ENCODE data around the gene TSHZ3. TPM values are rescaled to one million over a fixed set of nuclear protein-coding genes. Genes with fewer than 3 reads are reported as not detected.

TSHZ3 gene
- polyA plus RNA-seq, 1 experiment: 10.9 TPM

DNA sequence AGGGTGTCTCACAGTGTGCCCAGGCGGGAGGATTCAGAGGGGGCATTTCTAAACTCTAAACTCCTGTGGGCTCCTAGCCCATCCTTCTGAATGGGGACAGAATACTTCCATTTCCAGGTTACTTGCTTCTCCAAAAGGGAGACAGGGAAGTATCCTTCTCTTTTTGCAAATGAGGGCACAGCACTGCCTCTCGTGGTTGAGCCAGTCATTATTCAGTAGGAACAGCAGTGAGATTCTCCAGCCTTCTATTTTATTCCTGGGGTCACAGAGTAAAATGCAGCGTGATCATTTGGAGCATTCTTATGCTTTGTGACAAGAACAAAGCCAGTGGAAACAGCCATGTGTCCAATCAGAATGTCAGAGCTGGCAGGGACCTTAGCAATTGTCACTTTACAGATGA is 15.7 kb upstream of the TSHZ3 start:
- H3K4me3 ChIP-seq (ENCODE audit: low read depth, low read length): no peak overlapping the region
- TF ChIP-seq, protein P1, sequence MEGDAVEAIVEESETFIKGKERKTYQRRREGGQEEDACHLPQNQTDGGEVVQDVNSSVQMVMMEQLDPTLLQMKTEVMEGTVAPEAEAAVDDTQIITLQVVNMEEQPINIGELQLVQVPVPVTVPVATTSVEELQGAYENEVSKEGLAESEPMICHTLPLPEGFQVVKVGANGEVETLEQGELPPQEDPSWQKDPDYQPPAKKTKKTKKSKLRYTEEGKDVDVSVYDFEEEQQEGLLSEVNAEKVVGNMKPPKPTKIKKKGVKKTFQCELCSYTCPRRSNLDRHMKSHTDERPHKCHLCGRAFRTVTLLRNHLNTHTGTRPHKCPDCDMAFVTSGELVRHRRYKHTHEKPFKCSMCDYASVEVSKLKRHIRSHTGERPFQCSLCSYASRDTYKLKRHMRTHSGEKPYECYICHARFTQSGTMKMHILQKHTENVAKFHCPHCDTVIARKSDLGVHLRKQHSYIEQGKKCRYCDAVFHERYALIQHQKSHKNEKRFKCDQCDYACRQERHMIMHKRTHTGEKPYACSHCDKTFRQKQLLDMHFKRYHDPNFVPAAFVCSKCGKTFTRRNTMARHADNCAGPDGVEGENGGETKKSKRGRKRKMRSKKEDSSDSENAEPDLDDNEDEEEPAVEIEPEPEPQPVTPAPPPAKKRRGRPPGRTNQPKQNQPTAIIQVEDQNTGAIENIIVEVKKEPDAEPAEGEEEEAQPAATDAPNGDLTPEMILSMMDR (IDR thresholded peaks at IDR 0.05; ENCODE audit: low read depth, low read length): no peak
- H3K27ac ChIP-seq (ENCODE audit: low read depth, low read length): no peak overlapping the region
- ChIA-PET CTCF (interaction anchor here (1.4 kb wide), 1 partner anchor 184 kb away, joined by 4 read pairs; no protein-coding TSS in a partner anchor), POLR2A (no interaction called here)
- no peaks in the 10 kb centered on the region; the same call in 1 of the 2 replicates for H3K9me3 ChIP-seq (ENCODE audit: control insufficient read depth, insufficient read depth, low read length)
- no peaks in the 10 kb centered on the region for H3K27me3 ChIP-seq (ENCODE audit: control insufficient read depth, insufficient read depth, low read length)
- DNase-seq (ENCODE audit: low read depth, low spot score): no peak

DNA sequence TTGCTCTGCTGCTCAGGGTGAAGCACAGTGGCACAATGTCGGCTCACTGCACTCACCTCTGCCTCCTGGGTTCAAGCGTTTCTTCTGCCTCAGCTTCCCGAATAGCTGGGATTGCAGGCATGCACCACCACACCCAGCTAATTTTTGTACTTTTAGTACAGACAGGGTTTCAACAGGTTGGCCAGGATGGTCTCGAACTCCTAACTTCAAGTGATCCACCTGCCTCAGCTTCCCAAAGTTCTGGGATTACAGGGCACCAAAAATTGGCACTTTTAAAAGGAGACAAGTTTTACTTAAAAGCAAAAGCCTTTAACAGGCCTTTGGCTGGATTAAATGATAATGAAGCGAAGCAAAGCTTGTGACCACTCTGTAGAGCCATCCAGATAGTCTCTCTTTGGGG is 12.5 kb upstream of the TSHZ3 start:
- no peaks in the 10 kb centered on the region for H3K27me3 ChIP-seq (ENCODE audit: control insufficient read depth, insufficient read depth, low read length)
- peaks cover 5% of the 10 kb centered on the region; the same call in 1 of the 2 replicates for H3K9me3 ChIP-seq (ENCODE audit: control insufficient read depth, insufficient read depth, low read length)
- CTCF ChIA-PET: interaction anchor here (0.7 to 0.9 kb wide), 2 partner anchors 307 to 487 kb away, joined by 4 to 5 read pairs; no protein-coding TSS in a partner anchor
- TF ChIP-seq, protein P1 (IDR thresholded peaks at IDR 0.05; ENCODE audit: low read depth, low read length): no peak
- DNase-seq (ENCODE audit: low read depth, low spot score): no peak
- no peak overlapping the region for H3K27ac ChIP-seq (ENCODE audit: low read depth, low read length)
- POLR2A ChIA-PET: no interaction called here
- H3K4me3 ChIP-seq (ENCODE audit: low read depth, low read length): no peak overlapping the region

DNA sequence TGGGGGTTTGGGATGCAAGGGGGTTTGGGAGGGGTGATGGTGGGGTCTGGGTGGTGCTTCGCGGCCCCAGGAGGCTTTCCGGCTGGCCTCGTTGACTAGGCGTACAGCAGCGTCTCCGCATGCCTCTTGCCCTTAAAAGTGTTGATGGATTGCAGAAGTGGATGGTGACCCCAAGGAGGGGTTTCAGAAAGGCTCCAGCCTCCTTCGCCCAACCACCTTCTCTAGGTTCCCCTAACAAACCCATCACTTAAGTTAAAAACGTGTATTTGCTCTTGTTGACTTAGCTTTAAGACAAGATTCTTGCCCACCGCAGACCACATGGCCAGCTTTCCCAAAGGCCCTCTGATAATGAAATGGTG is 8.1 kb upstream of the TSHZ3 start:
- CTCF ChIA-PET: no interaction called here
- H3K27me3 ChIP-seq (ENCODE audit: control insufficient read depth, insufficient read depth, low read length): no peaks in the 10 kb centered on the region
- H3K4me3 ChIP-seq (ENCODE audit: low read depth, low read length): no peak overlapping the region
- DNase-seq (ENCODE audit: low read depth, low spot score): no peak
- TF ChIP-seq, protein P1 (IDR thresholded peaks at IDR 0.05; ENCODE audit: low read depth, low read length): no peak
- no peak overlapping the region for H3K27ac ChIP-seq (ENCODE audit: low read depth, low read length)
- POLR2A ChIA-PET: no interaction called here
- H3K9me3 ChIP-seq (ENCODE audit: control insufficient read depth, insufficient read depth, low read length): peaks cover 8% of the 10 kb centered on the region; the same call in 1 of the 2 replicates

DNA sequence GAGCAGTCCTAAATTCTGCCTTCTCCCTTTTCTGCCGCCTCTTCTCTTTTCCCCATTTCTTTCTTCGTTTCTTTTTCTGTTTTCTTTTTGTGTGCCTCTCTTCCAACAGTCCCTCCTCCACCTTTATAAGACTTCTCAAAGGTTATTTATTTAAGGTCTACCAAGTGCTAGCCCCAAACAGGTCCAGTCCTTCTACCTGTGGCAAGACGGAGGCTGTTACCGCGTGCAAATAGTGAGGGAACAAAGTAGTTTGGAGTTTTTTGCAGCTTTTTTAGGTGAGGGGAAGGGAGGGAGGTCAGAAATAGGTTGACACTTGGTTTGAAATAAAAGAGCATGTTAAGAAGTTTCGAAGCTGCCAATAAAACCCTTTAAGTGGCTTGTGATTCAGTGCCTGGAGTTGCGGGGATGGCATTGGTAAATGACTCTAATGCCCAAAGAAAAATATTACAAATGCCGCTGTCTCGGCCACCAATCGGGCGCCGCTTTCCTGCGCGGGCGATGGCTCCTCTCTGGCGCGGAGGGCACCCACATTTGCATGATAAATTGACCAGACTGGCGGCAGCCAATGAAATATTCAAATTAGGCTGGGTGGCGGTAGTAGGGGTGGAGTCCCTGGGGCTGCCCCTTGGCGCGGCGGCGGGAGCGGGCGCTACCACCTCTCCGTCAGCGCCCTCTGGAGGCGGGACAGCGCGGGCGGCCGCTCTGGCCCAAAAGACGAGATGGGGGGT is 7.5 kb upstream of the TSHZ3 start:
- TF ChIP-seq, protein P1 (IDR thresholded peaks at IDR 0.05; ENCODE audit: low read depth, low read length): no peak
- no peak overlapping the region for H3K27ac ChIP-seq (ENCODE audit: low read depth, low read length)
- ChIA-PET POLR2A (no interaction called here), CTCF (no interaction called here)
- no peak for DNase-seq (ENCODE audit: low read depth, low spot score)
- H3K9me3 ChIP-seq (ENCODE audit: control insufficient read depth, insufficient read depth, low read length): peaks cover 8% of the 10 kb centered on the region; the same call in 1 of the 2 replicates
- H3K27me3 ChIP-seq (ENCODE audit: control insufficient read depth, insufficient read depth, low read length): no peaks in the 10 kb centered on the region
- no peak overlapping the region for H3K4me3 ChIP-seq (ENCODE audit: low read depth, low read length)

DNA sequence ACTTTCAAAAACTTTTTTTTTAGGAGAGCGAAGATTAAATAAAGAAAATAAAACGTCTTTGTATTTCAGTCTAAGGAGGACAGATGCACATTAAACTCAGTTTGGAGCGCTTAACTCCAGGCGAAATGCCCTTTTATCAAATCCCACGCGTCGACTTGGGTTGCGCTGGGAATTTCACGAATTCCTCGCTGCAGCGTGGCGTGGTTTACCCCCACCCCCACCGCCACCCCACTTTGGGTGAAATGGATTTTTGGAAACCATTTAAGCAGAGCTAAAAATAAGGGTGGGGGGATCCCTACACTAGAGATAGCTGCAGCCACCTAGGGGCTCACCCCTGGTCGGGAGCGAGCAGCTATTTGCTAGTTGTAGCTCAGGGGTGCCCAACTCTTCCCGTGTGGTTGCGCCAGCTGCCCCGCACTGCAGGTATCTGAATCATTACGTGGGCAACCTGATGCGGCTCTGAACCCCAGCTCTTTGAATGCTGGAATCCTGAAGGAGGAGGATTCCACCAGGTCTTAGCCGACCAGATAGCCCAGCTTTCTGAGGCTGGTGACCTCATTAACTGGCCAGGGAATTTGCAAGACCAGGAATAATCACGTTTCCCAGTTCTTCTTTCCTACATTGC is 6.5 kb upstream of the TSHZ3 start:
- ChIA-PET POLR2A (no interaction called here), CTCF (interaction anchor here (0.6 kb wide), 1 partner anchor 300 kb away, joined by 7 read pairs; no protein-coding TSS in a partner anchor)
- no peaks in the 10 kb centered on the region for H3K27me3 ChIP-seq (ENCODE audit: control insufficient read depth, insufficient read depth, low read length)
- no peak overlapping the region for H3K4me3 ChIP-seq (ENCODE audit: low read depth, low read length)
- H3K9me3 ChIP-seq (ENCODE audit: control insufficient read depth, insufficient read depth, low read length): peaks cover 8% of the 10 kb centered on the region; the same call in 1 of the 2 replicates
- TF ChIP-seq, protein P1 (IDR thresholded peaks at IDR 0.05; ENCODE audit: low read depth, low read length): no peak
- DNase-seq (ENCODE audit: low read depth, low spot score): no peak
- H3K27ac ChIP-seq (ENCODE audit: low read depth, low read length): no peak overlapping the region

Measured in AG04450 (cell line).